Fibroblast of lung (primary cell): Measurements from ENCODE around the gene TTC6. TPM values are rescaled to one million over a fixed set of nuclear protein-coding genes. Genes with fewer than 3 reads are reported as not detected.

Source experiments
- DNase-seq, 2 donors: peaks; one replicate each; pipeline versions ENCODE4 v3.0.0 to v3.0.0-alpha.2; 2010; ENCODE audit warnings: low read depth in 2 of 2
- H2AFZ ChIP-seq: 2 replicates; pipeline ENCODE4 v1.5.1; 2012; ENCODE audit warnings: low read length, control low read depth, inconsistent platforms
- H3K27ac ChIP-seq: 2 replicates; pipeline ENCODE4 v1.5.1; 2011; ENCODE audit warnings: low read length, control low read depth; ENCODE audit not compliant: insufficient read depth
- H3K27me3 ChIP-seq: 2 replicates; pipeline ENCODE4 v1.5.1; 2011; ENCODE audit warnings: mild to moderate bottlenecking, low read length; ENCODE audit not compliant: control insufficient read depth, insufficient read depth
- H3K36me3 ChIP-seq: 2 replicates; pipeline ENCODE4 v1.5.1; 2011; ENCODE audit warnings: low read length; ENCODE audit not compliant: control insufficient read depth, insufficient read depth
- H3K4me1 ChIP-seq: 2 replicates; pipeline ENCODE4 v1.5.1; 2011; ENCODE audit warnings: low read length; ENCODE audit not compliant: control insufficient read depth, insufficient read depth; ENCODE audit errors: extremely low read depth
- H3K4me2 ChIP-seq: 2 replicates; pipeline ENCODE4 v1.5.1; 2011; ENCODE audit warnings: low read length, control low read depth; ENCODE audit not compliant: insufficient read depth; ENCODE audit errors: extremely low read depth
- H3K4me3 ChIP-seq, 4 experiments: fragments of 200-600 bp in 1 of 4; sonication (generic) in 1 of 4; replicated peaks in 1 of 4; 2 replicates each; pipeline ENCODE4 v1.5.1; 2011 to 2016; ENCODE audit warnings: low read length in 4 of 4, low read depth in 3 of 4, mild to moderate bottlenecking in 3 of 4, control low read depth in 2 of 4, inconsistent platforms in 1 of 4, mixed read lengths in 1 of 4; ENCODE audit not compliant: insufficient read depth in 1 of 4; ENCODE audit errors: control extremely low read depth in 1 of 4
- H3K79me2 ChIP-seq: 2 replicates; pipeline ENCODE4 v1.5.1; 2012; ENCODE audit warnings: mild to moderate bottlenecking, low read length, inconsistent platforms; ENCODE audit not compliant: control insufficient read depth, insufficient read depth
- H3K9ac ChIP-seq: 2 replicates; pipeline ENCODE4 v1.5.1; 2011; ENCODE audit warnings: mild to moderate bottlenecking, low read length, control low read depth; ENCODE audit not compliant: insufficient read depth
- H3K9me3 ChIP-seq: 2 replicates; pipeline ENCODE4 v1.5.1; 2012; ENCODE audit warnings: low read depth, low read length; ENCODE audit not compliant: control insufficient read depth, insufficient read depth
- H4K20me1 ChIP-seq: 2 replicates; pipeline ENCODE4 v1.5.1; 2011; ENCODE audit warnings: low read length; ENCODE audit not compliant: control insufficient read depth, insufficient read depth; ENCODE audit errors: extremely low read depth
- CTCF ChIP-seq, 2 donors: IDR thresholded peaks in 1 of 2; conservative IDR thresholded peaks in 1 of 2; 1 replicate in 1 of 2; 2 replicates in 1 of 2; pipeline ENCODE4 v1.5.1; 2011 to 2012; ENCODE audit warnings: low read length in 2 of 2, control low read depth in 1 of 2, inconsistent platforms in 1 of 2, low read depth in 1 of 2, mild to moderate bottlenecking in 1 of 2
- EZH2 ChIP-seq: IDR thresholded peaks from 2 replicates; pipeline ENCODE4 v1.5.1; 2012; ENCODE audit warnings: low read length, control low read depth, mild to moderate bottlenecking; ENCODE audit errors: missing control alignments
- polyA plus RNA-seq, 2 donors: library from polyadenylated mRNA; depleted of rRNA in 1 of 2; stranded (reverse) in 1 of 2; unstranded in 1 of 2; fragments of >200 nt; gene quantifications; 2 replicates each; pipeline ENCODE4 v1.2.1, GENCODE V29; 2011 to 2012; ENCODE audit warnings: missing spikeins in 1 of 2
- total RNA-seq: library from RNA; depleted of rRNA; stranded (reverse); fragments of >200 nt; gene quantifications from 2 replicates; pipeline ENCODE4 v1.2.1, GENCODE V29; 2014

The TTC6 gene
- total and polyA plus RNA-seq, 2 donors (not counting 1 experiment from before 2014, with no cell fraction given): 0.17 TPM; not detected in 1

DNA sequence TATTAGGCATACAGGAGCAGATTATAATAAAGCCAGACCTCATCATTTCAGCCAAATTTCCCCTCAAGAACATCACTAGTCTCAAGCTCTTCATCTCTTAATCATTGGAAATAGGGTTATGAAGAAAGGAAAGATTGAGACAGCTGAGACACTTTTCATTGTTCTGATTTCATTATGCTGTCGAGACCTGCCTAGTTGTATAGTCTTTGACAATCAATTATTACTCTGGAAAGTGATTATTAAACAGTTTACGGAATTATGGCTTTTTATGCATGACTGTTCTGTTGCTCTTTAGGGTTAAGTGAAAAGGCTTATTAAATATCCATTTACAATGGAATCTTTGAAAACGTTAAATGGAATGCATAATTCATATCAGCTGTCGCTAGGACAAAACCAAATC is 48.3 kb downstream of the TTC6 start:
- no peak overlapping the region for H3K27ac ChIP-seq
- no peaks in the 10 kb centered on the region for H3K9me3 ChIP-seq
- no peak overlapping the region for H3K9ac ChIP-seq
- no peaks in the 10 kb centered on the region for H4K20me1 ChIP-seq
- H3K4me1 ChIP-seq: no peaks in the 10 kb centered on the region
- no peaks in the 10 kb centered on the region for H3K79me2 ChIP-seq
- DNase-seq: no peak
- H2AFZ ChIP-seq: no peak overlapping the region
- TF ChIP-seq EZH2 (no peak), CTCF (conservative IDR thresholded peaks at IDR 0.05 in 1 of 2, IDR thresholded peaks at IDR 0.05 in 1 of 2; ENCODE audit: low read depth in 1 of 2, low read length in 2 of 2) (no peak)
- H3K4me2 ChIP-seq: no peak overlapping the region
- no peak overlapping the region for H3K4me3 ChIP-seq
- no peaks in the 10 kb centered on the region for H3K36me3 ChIP-seq
- no peaks in the 10 kb centered on the region for H3K27me3 ChIP-seq

Other genes starting within 250 kb of the TTC6 start
- gene FOXA1, start 380 bp upstream of the TTC6 start, total RNA-seq: under 0.01 TPM in 2 replicates
- gene FOXA1, start 380 bp upstream of the TTC6 start, polyA plus RNA-seq: 0.03 and 0.09 TPM in 2 replicates